Neural cell (in vitro differentiated cells): ENCODE data around the gene RMDN2. TPM values are rescaled to one million over a fixed set of nuclear protein-coding genes. Genes with fewer than 3 reads are reported as not detected.

Source experiments
- H2AFZ ChIP-seq: fragments of 200-600, 300-800 bp; sonication (generic), shearing (Covaris generic); 2 replicates; pipeline ENCODE4 v1.6.0; 2014; ENCODE audit warnings: low read depth, mild to moderate bottlenecking, antibody characterized with exemption, low read length, moderate library complexity
- H3F3A ChIP-seq: fragments of 200-600 bp; shearing (Covaris generic); 2 replicates; pipeline ENCODE4 v1.6.1; 2016; ENCODE audit warnings: mild to moderate bottlenecking, moderate library complexity, mixed read lengths, antibody characterized with exemption, low read length; ENCODE audit not compliant: insufficient read depth, poor library complexity, severe bottlenecking
- H3K27ac ChIP-seq: fragments of 200-600, 300-800 bp; sonication (generic), shearing (Covaris generic); 2 replicates; pipeline ENCODE4 v1.5.1; 2014; ENCODE audit warnings: mild to moderate bottlenecking, low read length, moderate library complexity
- H3K27me3 ChIP-seq: fragments of 300-800, 200-600 bp; sonication (generic), shearing (Covaris generic); 2 replicates; pipeline ENCODE4 v1.6.0; 2014; ENCODE audit warnings: mild to moderate bottlenecking, low read depth, low read length, moderate library complexity; ENCODE audit not compliant: insufficient read depth
- H3K36me3 ChIP-seq: fragments of 300-800, 200-600 bp; sonication (generic), shearing (Covaris generic); 2 replicates; pipeline ENCODE4 v1.5.1; 2014; ENCODE audit warnings: mild to moderate bottlenecking, antibody characterized with exemption, low read length, moderate library complexity; ENCODE audit not compliant: insufficient read depth
- H3K4me2 ChIP-seq: fragments of 300-800, 200-600 bp; sonication (generic), shearing (Covaris generic); 2 replicates; pipeline ENCODE4 v1.6.0; 2014; ENCODE audit warnings: mild to moderate bottlenecking, low read length
- H3K4me3 ChIP-seq: fragments of 300-800, 200-600 bp; sonication (generic), shearing (Covaris generic); 2 replicates; pipeline ENCODE4 v1.5.1; 2014; ENCODE audit warnings: mild to moderate bottlenecking, low read length, moderate library complexity
- H3K79me2 ChIP-seq: fragments of 200-600 bp; shearing (Covaris generic); replicated peaks from 2 replicates; pipeline ENCODE4 v1.6.0; 2014; ENCODE audit warnings: mild to moderate bottlenecking, low read length, moderate library complexity; ENCODE audit not compliant: insufficient read depth
- H3K9ac ChIP-seq: fragments of 300-800, 200-600 bp; sonication (generic), shearing (Covaris generic); 2 replicates; pipeline ENCODE4 v1.6.1; 2016; ENCODE audit warnings: mild to moderate bottlenecking, low read length, mixed read lengths
- H3K9me2 ChIP-seq: fragments of 200-600 bp; shearing (Covaris generic); 2 replicates; pipeline ENCODE4 v1.6.1; 2016; ENCODE audit warnings: mild to moderate bottlenecking, low read length, mixed read lengths; ENCODE audit not compliant: insufficient read depth
- H3K9me3 ChIP-seq: fragments of 200-600, 300-800 bp; sonication (generic), shearing (Covaris generic); 2 replicates; pipeline ENCODE4 v1.6.1; 2016; ENCODE audit warnings: mild to moderate bottlenecking, mixed run types, low read length, moderate library complexity, mixed read lengths
- H4K20me1 ChIP-seq: fragments of 200-600 bp; shearing (Covaris generic); 2 replicates; pipeline ENCODE4 v1.6.1; 2016; ENCODE audit warnings: mild to moderate bottlenecking, mixed run types; ENCODE audit not compliant: insufficient read depth
- CTCF ChIP-seq: fragments of 450-650 bp; IDR thresholded peaks from 2 replicates; pipeline ENCODE4 v1.5.1; 2014; ENCODE audit warnings: antibody characterized with exemption, mild to moderate bottlenecking, moderate library complexity; ENCODE audit not compliant: poor library complexity, severe bottlenecking
- EP300 ChIP-seq: fragments of 450-650 bp; conservative IDR thresholded peaks from 2 replicates; pipeline ENCODE4 v1.6.1; 2014; ENCODE audit warnings: antibody characterized with exemption, mild to moderate bottlenecking, moderate library complexity; ENCODE audit not compliant: poor library complexity, severe bottlenecking
- EZH2 ChIP-seq: fragments of 200-600, 300-800 bp; shearing (Covaris generic), sonication (generic); IDR thresholded peaks from 2 replicates; pipeline ENCODE4 v1.6.1; 2014; ENCODE audit warnings: antibody characterized with exemption, low read length, borderline replicate concordance, mild to moderate bottlenecking; ENCODE audit not compliant: insufficient read depth, poor library complexity, severe bottlenecking
- MXI1 ChIP-seq: fragments of 450-650 bp; conservative IDR thresholded peaks from 2 replicates; pipeline ENCODE4 v1.6.1; 2014; ENCODE audit warnings: antibody characterized with exemption, mild to moderate bottlenecking; ENCODE audit not compliant: poor library complexity, severe bottlenecking
- POLR2AphosphoS5 ChIP-seq: IDR thresholded peaks from 2 replicates; pipeline ENCODE4 v1.6.1; 2012
- RAD21 ChIP-seq: fragments of 450-650 bp; conservative IDR thresholded peaks from 2 replicates; pipeline ENCODE4 v1.6.1; 2014; ENCODE audit warnings: antibody characterized with exemption, mild to moderate bottlenecking, moderate library complexity
- REST ChIP-seq: IDR thresholded peaks from 2 replicates; pipeline ENCODE4 v1.6.1; 2012; ENCODE audit warnings: borderline replicate concordance
- SMC3 ChIP-seq: fragments of 450-650 bp; conservative IDR thresholded peaks from 2 replicates; pipeline ENCODE4 v1.6.1; 2014; ENCODE audit warnings: antibody characterized with exemption, mild to moderate bottlenecking, moderate library complexity; ENCODE audit not compliant: poor library complexity
- TAF1 ChIP-seq: IDR thresholded peaks from 2 replicates; pipeline ENCODE4 v1.6.1; 2012; ENCODE audit warnings: low read depth
- polyA plus RNA-seq: library from polyadenylated mRNA; depleted of rRNA; stranded (reverse); fragments of >200 nt; gene quantifications from 2 replicates; pipeline ENCODE4 v1.2.3, GENCODE V29; 2014

RMDN2 gene
- polyA plus RNA-seq, 1 donor from 2014 or later: 5.5 TPM

GRCh38 chr2:38038682-38039081 is 113.6 kb downstream of the RMDN2 start:
- H3K9me2 ChIP-seq: no peaks in the 10 kb centered on the region
- H3K9me3 ChIP-seq: no peaks in the 10 kb centered on the region
- no peak overlapping the region for H3K9ac ChIP-seq
- H3K4me2 ChIP-seq: no peak overlapping the region
- no peak overlapping the region for H3K4me3 ChIP-seq
- no peaks in the 10 kb centered on the region for H3K79me2 ChIP-seq
- H3K36me3 ChIP-seq: no peaks in the 10 kb centered on the region
- H3K27ac ChIP-seq: no peak overlapping the region
- H3F3A ChIP-seq: no peaks in the 10 kb centered on the region
- H3K27me3 ChIP-seq: no peaks in the 10 kb centered on the region
- H2AFZ ChIP-seq: no peak overlapping the region
- no peak for TF ChIP-seq POLR2AphosphoS5
- TF ChIP-seq EP300: no peak
- TF ChIP-seq MXI1: no peak
- no peak for TF ChIP-seq RAD21
- no peak for TF ChIP-seq TAF1
- no peak for TF ChIP-seq EZH2
- no peak for TF ChIP-seq REST
- no peak for TF ChIP-seq SMC3
- no peak for TF ChIP-seq CTCF
- H4K20me1 ChIP-seq: no peaks in the 10 kb centered on the region

GRCh38 chr2:38039121-38039910 is 114.2 kb downstream of the RMDN2 start:
- Histone ChIP-seq H3K4me3 (no peak overlapping the region), H3K27me3 (no peaks in the 10 kb centered on the region), H3K79me2 (no peaks in the 10 kb centered on the region), H3K9me2 (no peaks in the 10 kb centered on the region), H3K4me2 (no peak overlapping the region), H3K9ac (no peak overlapping the region), H3F3A (no peaks in the 10 kb centered on the region), H3K36me3 (no peaks in the 10 kb centered on the region), H3K9me3 (no peaks in the 10 kb centered on the region), H3K27ac (no peak overlapping the region), H2AFZ (no peak overlapping the region), H4K20me1 (no peaks in the 10 kb centered on the region)
- no peak for TF ChIP-seq MXI1
- TF ChIP-seq EP300: no peak
- no peak for TF ChIP-seq CTCF
- no peak for TF ChIP-seq RAD21
- TF ChIP-seq SMC3: no peak
- TF ChIP-seq EZH2: no peak
- no peak for TF ChIP-seq TAF1
- TF ChIP-seq REST: no peak
